Measurements from ENCODE around the gene PLXNA4.

The PLXNA4 gene

DNA sequence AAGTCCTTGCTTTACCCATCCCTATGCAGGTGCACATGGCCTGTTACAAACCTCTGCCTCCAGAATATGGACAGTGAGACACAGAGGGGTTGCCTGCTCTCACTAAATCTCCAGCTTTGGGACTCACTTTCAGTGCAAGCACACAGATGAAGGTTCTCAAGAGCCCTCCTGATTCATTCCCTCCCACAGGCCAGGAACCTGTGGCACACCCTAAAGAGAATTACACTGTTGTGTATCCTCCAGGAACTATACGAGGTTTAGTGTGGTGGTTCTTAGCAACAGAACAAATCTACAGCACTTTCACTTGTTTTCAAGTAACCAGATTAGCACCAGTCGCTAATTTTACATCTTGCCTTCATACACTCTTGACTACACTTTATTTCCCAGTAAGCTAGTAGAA is 192.3 kb downstream of the PLXNA4 start:
- no peak for DNase-seq

DNA sequence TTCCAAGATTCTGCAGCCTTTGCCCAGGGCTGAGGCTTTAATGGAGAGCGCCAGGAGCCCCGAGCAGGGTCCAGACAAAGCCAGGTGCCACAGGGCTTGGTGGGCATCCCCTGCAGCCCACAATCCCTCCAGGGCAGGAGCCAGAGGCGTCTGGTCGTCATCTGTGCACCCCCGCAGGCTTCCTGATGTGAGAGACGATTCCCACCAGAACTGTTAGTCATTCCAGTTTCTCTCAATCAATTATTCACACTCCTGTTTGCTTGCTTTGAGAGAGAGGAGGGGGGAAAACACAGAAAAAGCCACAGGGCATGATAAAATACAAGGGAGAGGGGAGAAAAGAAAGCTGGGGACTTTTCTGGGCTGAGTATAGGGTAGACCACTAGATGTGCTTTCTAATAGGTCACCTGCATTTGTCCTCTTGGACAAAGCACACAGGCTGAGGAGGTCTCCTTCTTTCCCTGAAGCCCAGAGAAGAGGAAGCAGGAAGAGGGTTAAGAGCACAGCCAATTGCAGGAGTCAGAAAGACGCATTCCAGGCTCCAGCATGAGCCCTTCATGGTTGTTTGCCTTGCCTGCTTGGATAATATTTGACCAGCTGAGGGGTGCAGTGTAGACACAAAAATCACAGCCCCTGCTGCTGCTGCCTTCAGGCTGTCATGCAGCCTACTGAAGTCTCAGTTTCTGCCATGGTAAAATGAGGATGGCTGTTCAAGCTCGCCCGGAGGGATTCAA is 194.4 kb downstream of the PLXNA4 start:
- no peak for DNase-seq

DNA sequence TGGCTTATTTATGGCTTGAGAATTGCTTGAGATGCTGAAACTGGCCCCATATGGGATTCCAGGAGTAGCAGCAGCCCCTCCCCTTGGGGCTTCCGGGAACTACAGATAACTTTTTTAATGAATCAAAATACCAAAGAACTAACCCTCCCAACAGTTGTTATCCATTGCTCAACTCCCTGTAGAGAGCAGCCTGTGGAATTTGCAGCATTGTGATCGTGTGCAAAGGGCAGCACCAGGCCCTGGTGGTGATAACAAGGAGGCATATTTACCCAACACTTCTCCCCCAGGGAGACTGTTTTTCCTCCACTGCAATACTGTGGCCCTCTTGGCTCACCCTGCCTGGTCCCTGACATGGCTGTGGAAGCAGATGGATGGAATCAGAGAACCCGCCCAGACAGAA is 196.2 kb downstream of the PLXNA4 start:
- no peak for DNase-seq

DNA sequence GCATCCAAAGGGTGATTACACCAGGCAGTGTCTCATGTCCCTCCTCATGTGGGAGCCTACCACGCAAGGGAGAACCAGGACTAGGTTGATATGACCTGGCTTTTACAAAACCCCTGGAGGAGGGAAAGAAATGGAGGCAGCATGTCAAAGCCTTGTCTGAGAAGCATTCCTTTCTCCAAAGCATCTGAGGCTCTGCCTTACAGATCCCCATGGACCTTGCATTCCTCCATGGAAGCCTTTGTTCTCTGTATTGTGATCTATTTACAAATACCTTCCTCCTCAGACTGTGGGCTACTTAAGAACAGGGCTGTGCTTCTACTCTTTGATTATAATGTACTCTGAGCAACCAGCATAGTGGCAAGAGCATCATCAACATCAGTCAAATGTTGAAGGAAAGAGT is 197.0 kb downstream of the PLXNA4 start:
- DNase-seq: no peak

DNA sequence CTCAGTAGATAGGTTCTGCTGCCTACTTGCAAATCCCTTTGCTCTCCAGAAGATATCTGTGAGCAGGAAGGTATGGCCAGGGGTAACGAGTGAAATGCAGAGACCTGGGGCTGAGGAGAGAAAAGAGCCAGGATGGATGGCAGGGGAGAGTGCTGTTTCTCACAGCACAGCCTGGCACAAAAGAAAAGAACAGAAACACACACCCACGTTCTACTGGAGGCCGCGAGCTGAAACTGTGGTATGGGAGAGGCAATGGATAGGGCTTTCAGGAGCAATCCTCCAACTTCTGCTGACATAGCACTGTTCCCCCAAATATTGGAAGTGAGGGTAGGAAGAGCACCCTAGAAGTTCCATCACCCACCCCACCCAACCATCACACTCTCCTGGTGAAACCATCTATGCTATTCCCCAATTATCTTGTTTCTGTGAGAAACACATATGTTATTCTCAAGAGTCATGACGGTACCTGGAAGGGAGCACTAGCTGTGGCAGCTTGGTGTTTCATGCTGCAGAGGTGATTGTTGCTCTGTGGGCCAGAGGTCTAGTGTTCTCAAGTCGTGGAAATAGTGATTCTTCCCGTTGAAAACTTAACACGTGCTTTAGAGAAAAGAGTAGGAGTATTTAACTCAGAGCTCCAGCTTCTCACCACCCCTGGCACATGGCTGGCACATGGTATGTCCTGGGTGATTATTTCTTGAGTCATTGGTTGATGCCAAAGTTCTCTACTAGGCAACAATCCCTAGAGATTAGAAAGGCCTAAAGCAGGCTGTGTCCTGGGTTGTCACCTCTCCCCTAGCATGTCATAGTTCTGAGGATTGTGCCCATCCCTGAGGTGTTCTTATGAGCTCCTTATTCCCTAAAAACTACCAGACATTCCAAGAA is 198.3 kb downstream of the PLXNA4 start:
- no peak for DNase-seq

DNA sequence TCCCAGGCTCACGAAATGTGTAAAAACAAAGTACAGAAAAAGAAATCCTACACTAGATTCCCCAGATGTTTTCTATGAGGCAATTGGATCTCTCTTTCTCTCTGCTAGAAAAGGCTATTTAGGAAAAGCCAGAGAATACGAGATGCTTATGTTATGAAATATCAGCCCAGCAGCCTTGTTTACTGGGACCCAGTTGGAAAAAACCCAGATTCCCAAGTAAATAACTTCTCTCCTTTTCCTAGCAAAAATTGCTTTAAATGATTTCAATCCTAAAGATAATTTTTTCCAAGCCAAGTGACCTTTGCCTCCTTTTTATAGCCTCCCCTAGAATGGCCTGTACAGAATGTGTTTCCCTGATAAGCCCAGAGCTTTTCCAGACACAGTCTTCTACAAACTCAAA is 199.3 kb downstream of the PLXNA4 start:
- DNase-seq: no peak

DNA sequence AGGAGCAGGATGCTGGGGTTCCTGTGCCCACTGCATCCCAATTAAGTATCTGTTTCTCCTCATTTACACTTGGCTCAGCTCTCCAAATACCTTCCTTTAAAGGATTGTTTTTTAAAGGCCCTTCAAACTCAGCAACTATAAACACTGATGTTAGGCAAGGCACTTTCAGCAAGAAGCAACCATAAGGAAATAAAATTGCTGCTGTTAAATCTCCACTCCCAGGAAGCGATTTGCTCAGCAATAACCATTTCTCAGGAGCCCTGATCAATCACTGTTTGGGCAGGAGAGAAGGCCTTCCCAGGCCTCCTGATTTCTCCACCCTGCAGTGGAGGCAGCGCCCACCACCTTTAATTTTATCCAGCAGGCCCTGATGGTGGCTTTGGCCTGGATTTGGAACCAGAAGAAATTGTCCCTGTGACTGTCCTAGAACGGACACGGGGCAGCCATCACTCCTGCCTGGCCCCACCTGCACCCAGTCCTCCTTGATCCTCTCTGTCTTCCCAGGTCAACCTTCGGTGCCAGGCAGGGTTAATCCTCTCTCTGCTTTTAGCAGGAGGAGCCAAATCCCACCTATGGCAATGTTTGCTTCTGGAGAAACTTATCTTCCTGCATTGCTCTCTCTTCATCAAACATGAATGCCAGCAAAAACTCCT is 199.8 kb downstream of the PLXNA4 start:
- DNase-seq: no peak

DNA sequence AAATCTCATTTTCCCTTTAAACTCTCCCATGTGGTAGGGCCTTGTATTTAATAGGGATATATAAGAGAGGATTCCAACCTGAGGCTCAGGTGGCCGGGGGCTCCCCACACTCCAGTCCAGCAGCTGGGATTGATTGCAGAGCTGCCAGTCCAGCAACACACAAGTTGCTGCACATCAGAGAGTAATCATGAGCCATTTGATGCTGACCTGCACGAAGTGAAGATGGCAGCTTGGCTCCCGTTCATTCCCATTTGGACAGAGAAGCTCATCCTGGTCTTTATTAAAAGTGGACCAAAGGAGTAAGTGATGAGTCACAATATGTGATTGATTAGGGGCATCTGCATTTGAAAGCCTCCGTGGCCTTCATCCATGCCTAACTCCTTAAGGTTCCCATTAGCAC is 202.4 kb downstream of the PLXNA4 start:
- DNase-seq: no peak

DNA sequence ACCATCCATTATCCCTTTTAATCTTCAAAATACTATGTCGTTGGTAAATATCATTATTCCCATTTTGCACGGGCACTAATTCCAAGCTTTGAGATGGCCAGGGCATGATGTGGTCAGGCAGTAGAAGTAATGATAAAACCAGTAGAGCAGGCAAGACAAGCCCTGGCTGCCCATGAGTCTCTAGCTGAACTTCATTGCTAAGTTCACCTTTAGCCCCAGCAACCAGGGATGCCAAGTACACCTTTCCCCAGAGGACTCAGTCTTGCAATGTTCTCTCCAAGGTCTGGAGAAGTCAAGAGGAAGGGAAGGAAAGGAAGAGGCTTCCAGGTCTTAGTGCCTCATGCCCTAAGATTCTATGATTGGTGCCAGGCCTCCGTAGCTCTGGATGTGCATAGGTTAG is 203.2 kb downstream of the PLXNA4 start:
- DNase-seq: no peak

DNA sequence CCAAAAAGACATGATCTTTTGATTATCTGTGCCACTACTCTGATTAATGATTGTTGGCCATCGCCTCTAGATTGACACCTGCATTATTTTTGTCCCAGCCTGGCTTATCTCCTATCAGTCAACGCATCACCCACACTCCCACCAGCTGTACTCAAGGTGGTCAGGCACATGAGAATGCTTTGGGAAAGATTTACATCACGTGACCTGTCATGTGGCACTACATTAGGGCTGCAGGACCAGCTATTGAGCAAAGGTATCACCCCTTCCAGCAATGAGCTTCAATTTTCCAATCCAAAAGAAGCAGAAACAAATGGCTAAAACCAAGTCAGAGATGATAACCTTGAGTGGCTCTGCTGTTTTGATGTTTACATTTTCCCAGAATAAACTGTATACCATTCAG is 204.3 kb downstream of the PLXNA4 start:
- DNase-seq: no peak

DNA sequence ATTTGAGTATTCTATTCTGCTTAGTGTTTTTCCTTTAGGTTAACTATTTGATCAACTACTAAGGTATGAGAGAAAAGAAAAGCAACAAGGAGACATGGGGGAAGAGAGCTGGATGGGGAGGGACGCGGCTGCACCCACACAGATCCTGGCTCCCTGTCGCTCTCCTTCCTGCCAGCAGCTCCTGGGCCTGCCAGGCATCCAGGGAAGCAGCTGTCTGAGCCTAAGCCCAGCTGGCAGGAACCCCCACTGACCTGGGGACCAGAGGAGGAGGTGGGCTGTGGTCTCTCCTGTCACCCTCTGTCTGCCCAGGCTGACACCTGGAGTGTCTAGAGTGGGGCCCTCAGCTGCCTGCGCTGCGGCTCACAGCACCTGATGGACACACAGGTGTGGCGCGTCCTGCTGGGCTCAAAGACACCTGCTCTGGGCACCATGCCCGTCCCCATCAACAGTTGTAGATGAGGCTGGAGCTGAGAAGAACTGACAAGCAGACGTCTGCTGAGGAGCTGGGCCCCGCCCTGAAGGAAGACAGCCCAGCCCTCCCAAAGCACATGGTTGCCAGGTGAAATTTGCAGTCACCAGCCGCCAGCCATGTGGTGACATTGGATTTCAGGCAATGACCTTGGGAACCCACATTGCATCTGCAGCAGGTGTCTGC is 207.9 kb downstream of the PLXNA4 start:
- no peak for DNase-seq

DNA sequence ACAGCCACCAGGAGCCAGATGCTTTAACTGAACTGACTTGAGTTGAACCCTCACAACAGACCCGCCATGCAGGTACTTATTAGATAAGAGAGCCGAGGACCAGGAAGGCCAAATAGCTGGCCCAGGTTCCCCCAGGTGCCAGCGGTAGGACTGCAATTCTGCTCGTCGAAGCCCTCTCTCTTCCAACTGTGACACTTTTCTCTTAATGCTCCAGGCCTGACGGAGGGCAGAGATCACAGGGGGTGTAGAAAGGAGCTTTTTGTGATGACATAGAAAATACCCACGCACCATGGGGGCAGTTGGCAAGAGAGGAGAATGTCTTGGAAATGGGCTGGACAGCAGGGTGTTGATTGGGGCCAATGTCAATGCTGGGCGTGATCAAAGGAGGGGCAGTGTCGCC is 208.5 kb downstream of the PLXNA4 start:
- no peak for DNase-seq

DNA sequence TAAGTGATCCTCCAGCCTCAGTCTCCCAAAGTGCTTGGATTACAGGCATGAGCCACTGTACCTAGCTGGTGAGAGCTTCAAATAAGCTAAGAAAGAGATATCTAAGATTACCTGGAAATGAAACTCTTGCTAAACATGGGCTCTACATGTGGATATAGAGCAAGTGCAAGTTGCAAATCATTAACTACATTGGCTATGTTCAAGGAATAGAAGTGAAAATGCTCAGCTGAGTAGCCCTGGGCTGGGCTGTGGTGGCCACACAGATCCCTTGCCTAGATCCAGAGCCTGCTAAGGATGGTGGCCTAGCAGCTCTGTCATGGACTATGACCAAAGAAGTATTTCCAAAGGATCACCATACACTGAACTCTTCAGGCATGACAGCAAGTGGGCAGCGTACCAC is 209.3 kb downstream of the PLXNA4 start:
- DNase-seq: no peak

DNA sequence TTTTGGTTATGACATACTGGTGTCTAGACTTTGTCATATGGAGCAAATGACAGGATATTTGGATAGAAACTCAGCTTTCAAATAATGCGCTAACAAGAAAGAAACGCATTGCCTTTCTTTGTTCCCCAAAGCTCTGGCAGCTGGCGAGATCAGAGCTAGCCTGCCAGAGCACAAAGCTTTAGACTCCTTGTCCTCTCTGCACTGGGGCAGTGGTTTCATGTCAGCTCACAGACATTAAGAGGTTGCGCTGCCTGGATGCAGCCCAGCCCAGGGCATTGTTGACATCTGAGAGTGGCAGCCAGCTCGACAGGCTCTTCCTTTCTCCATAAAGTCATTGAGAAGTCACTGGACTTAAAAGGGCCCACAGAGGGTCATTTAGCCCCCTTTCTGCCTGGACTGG is 212.0 kb downstream of the PLXNA4 start:
- DNase-seq: no peak

DNA sequence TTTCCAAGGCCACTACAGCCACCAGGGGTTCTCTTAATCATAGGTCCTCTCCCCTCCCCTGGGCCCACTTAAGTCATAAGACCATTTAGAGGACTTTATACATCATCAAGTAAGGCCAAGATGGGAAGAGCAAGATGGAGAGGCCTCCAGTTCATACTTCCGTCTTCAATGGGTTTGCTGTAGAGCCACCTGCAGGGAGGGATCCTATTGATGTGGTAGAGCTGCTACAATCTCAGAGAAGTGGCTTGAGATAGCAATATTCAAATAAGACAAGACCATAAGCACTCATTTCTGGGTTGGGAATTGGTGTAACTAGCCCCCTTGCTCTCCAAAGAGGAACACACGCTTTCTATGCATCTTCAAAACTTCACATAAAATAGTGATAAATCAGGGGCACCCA is 214.2 kb downstream of the PLXNA4 start:
- DNase-seq: no peak

DNA sequence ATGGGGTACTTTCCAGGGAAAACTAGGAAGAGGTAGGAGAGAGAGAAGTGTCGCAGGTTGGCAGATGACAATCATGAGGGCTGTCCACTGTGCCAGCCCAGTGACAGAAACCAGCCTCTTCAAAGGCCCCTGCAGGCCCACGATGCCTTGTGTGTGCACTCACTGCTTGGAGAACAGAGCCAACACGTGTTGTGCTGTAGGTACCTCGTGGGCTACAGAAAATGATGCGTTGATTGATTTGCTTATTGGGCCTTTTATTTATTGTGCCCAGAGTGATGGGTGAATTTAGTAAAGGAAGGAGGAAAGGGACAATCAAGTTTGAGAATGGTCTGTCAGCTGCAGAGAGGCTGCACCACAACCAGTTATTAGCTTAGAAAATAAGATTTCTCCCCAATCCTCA is 215.1 kb downstream of the PLXNA4 start:
- DNase-seq: no peak

DNA sequence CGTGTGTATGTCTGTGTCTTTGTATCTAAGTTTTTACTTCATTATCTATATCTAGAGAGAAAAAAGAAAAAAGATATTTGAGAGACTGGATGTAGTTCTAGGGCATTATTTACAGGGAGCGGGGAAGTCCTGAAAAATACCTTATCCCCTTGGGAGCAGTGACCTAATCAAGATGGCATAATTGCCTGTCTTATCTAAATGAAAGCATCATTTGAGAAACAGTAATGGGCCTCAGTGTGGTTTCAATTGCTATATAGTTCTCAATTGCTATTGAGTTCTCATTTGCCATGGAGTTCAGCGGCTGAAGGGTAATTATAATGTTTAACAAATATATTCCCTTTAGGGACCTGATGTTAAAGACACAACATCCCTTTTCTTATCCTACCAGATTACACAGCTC is 216.5 kb downstream of the PLXNA4 start:
- no peak for DNase-seq

DNA sequence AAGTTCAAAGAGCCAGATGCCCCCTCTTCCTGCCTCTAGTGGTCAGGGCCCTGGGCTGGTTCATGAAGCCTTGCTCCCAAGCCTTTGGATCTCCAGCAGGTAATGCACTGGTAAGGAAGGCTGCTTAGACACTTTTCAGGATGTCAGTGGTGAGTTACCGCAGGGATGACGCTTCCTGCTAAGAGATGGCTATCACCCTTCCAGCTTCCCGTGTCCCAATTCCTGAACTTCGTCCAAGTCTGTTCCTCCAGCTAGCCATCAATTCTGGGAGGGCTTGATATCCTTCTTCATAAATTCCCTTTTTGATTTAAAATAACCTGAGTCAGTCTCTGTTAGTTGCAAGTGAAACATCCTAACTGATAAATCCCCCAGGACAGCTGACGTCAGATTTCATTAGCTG is 221.2 kb downstream of the PLXNA4 start:
- DNase-seq: no peak

DNA sequence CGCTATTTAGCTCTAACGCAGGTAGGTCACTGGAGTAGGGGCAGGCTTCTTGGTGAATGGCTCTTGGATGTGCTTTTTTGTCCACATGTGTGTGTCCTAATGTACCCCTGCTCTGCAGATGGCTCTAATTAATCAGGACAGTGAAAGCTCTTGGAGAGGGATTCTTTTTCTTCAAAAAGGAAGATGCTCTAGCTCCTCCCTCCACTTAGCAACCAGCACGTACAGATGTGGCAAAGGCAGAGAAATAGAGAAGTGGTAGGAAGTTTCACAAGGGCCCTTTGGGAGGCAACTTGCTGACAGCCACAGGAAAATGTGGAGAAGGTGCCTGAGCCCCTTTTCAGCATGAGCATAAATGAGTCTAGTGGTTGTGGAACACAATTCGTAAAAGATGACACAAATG is 221.7 kb downstream of the PLXNA4 start:
- DNase-seq: no peak

DNA sequence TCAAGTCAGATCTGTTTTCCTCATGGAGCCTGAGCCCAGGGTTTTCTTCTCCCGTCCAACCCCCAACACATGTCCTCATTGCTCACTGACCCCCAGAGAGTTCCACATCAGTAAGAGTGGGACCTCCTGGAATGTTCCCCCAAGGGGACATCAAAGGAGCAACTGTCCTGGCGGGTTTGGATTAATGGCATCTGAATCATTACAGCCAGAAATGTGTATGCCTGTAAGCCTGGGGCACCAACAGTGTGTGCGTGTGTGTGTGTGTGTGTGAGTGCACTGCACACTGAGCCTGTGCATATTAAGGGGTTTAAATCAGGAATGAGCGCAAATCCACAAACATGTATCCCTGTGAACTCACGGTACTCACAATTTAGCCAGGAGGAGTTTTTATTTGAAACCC is 222.3 kb downstream of the PLXNA4 start:
- DNase-seq: no peak

DNA sequence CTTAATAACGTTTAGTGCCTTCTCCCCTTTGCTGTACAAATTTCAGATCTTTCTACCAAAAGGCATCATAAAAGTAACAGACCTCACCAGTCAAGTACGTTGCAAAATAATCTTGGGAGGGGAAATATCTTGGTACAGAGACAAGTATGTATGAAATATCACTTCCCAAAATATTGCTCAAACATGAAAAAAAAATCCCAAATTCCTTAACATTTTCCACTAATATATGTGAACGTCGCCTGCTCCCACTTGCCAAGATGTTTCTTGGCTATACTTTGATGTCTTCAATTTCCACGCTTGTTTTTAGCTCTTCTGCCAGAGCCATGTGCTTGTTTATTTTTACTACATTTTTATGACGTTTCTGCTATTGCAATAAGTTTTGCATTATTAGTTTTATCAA is 223.5 kb downstream of the PLXNA4 start:
- DNase-seq: no peak

DNA sequence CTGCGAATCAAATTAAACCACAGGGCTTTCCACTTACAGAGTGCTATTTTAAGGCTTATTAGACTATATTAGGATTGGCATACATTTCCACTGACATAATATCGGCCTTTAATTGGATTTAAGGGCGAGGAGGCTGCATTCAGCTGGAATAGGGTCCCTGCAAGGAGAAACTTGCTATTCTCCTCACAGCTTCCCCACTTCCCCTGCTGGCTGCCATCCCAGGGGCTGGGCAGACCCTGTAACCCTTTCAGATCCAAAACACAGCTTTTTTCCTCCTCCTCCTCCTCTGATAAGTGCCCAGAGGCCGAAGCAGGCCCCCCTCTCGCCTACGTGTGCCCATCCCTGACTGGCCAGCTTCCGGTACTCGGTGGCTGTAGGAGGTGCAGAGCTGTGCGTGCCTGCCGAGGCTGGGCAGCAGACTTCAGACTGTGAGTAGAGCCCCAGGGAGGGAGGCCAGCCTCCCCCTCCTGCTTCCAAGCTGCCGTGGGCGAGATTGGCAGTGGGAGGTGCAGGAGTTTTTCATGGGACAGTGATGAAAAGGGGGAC is 224.2 kb downstream of the PLXNA4 start:
- no peak for DNase-seq

DNA sequence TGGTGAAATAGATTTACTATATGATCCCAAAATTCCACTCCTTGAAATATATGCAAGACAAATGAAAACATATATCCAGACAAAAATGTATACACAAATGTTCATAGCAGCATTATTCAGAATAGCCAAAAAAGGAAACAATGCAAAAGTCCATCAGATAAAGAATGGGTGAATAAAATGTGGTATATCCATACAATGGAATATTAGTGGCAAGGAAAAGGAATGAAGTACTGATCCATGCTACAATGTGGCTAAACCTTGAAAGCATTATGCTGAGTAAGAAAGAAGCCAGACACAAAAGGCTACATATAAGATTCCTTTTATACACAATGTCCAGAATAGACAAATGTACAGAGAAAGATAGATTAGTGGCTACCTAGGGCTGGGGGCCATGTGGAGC is 225.5 kb downstream of the PLXNA4 start:
- DNase-seq: no peak

Data from activated naive CD4-positive, alpha-beta T cell treated with Interleukin-2 at 50 U/mL for 16 hours (primary cell).